Peyer's patch (tissue), 4 donors: ENCODE measurements around the gene CERT1.

ENCODE experiments used
- CTCF ChIP-seq, 6 experiments: fragments of 450-650 bp in 4 of 6; fragments of 200-600 bp in 2 of 6; sonication (generic) in 1 of 6; IDR thresholded peaks; one replicate each; pipeline ENCODE4 v1.5.1; 2017 to 2019; ENCODE audit warnings: antibody characterized with exemption in 6 of 6, mild to moderate bottlenecking in 3 of 6, moderate library complexity in 1 of 6
- POLR2A ChIP-seq, 2 donors: fragments of 450-650 bp; IDR thresholded peaks; one replicate each; pipeline ENCODE4 v1.5.1; 2017; ENCODE audit warnings: antibody characterized with exemption in 2 of 2, mild to moderate bottlenecking in 2 of 2, moderate library complexity in 2 of 2

GRCh38 chr5:75513841-75514240, 2.4 kb upstream of the CERT1 start:
- TF ChIP-seq CTCF (IDR thresholded peaks at IDR 0.05) = no peak
- TF ChIP-seq POLR2A (IDR thresholded peaks at IDR 0.05) = no peak
